GM19240 (cell line): ENCODE data around the gene AGBL5.

Experiments
- DNase-seq: peaks from one replicate; pipeline ENCODE4 v3.0.0; 2011; ENCODE audit warnings: low spot score; ENCODE audit not compliant: insufficient read length

AGBL5 gene

DNA sequence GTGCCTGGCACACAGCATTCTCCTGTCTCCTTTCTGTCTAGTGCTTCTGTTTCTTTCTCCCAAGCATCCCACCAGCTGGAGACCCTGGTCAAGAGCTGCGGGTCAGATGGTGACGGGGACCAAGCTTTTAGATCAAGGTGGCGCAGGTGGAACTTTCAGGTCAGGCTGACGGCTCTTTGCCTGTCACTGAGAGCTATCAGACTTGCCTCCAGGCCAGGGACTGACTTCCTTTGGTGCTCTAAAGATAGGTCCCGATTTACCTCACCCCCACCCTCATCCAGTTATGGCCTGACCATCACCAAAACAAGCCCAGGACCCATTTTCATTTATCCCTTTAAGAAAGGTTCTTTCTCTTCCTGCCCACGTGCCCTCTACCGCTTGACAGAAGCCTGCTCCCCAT is 25.8 kb downstream of the AGBL5 start:
- DNase-seq: no peak

GRCh38 chr2:27078267-27079194 is 27.1 kb downstream of the AGBL5 start, which contains the start of gene EMILIN1:
Gene EMILIN1 (plus strand): TSS chr2:27078615. CDS start chr2:27079066, 451 bp downstream.
- no peak for DNase-seq

- no peak for DNase-seq
Measured at GRCh38 chr2:27079233-27080139, 28.0 kb downstream of the AGBL5 start.

GRCh38 chr2:27080140-27080469 is 28.6 kb downstream of the AGBL5 start:
- no peak for DNase-seq

DNA sequence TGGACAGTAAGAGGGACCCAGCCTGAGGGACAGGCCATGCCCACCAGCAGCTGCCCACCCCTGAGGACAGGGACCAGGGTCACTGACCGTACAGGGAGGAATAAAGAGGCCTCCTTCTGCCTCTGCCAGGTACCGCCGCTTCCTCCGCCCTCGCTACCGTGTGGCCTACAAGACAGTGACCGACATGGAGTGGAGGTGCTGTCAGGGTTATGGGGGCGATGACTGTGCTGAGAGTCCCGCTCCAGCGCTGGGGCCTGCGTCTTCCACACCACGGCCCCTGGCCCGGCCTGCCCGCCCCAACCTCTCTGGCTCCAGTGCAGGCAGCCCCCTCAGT is 29.1 kb downstream of the AGBL5 start:
- DNase-seq: no peak

GRCh38 chr2:27081984-27082772 is 30.7 kb downstream of the AGBL5 start:
- no peak for DNase-seq

GRCh38 chr2:27082773-27083409 is 31.4 kb downstream of the AGBL5 start:
- DNase-seq: no peak

DNA sequence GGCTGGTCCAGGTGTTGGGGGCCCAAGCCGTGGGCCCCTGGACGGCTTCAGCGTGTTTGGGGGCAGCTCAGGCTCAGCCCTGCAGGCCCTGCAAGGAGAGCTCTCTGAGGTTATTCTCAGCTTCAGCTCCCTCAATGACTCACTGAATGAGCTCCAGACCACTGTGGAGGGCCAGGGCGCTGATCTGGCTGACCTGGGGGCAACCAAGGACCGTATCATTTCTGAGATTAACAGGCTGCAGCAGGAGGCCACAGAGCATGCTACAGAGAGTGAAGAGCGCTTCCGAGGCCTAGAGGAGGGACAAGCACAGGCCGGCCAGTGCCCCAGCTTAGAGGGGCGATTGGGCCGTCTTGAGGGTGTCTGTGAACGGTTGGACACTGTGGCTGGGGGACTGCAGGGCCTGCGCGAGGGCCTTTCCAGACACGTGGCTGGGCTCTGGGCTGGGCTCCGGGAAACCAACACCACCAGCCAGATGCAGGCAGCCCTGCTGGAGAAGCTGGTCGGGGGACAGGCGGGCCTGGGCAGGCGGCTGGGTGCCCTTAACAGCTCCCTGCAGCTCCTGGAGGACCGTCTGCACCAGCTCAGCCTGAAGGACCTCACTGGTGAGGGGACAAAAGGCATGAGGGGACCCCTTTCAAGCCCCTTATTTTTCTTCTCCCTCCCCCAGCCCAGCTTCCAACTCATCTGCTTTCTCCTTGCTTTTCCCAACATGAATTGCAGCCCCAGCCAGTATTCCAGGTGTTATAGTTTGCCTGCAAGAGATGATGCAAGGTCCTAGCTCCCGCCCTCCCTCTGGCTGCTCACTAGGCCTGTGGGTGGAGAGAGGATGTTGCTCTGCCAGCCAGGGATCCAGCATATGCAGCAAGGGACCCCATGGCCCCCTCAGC is 32.2 kb downstream of the AGBL5 start:
- no peak for DNase-seq

DNA sequence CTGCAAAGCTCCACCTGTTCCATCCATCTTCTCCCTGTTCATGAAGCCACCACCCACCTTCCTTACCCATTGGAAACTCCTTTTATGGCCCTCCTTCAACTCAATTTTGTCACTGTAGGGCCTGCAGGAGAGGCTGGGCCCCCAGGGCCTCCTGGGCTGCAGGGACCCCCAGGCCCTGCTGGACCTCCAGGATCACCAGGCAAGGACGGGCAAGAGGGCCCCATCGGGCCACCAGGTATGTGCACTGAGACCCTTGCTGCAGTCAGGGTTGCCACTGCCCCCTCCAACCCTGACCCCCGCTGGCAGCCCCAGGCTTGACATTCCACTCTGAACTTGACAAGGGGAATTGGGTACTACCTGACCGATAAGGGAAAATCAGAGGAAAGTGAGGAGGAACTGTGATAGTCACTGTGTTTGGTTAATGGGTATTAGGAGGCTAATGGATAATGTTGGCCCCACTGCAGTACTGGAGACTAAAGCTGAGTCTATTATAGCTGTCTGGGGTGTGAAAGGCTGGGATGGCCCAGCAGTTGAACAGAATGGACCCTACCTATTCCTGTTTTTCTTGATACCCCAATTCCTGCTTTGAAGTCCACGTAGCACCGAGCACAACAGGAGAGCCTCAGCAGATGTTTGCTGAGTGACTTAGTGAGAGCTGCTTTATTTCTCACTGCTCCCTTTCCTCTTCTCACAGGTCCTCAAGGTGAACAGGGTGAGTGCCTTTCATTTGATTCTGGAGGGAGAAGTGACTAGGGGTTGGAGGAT is 33.0 kb downstream of the AGBL5 start:
- no peak for DNase-seq

DNA sequence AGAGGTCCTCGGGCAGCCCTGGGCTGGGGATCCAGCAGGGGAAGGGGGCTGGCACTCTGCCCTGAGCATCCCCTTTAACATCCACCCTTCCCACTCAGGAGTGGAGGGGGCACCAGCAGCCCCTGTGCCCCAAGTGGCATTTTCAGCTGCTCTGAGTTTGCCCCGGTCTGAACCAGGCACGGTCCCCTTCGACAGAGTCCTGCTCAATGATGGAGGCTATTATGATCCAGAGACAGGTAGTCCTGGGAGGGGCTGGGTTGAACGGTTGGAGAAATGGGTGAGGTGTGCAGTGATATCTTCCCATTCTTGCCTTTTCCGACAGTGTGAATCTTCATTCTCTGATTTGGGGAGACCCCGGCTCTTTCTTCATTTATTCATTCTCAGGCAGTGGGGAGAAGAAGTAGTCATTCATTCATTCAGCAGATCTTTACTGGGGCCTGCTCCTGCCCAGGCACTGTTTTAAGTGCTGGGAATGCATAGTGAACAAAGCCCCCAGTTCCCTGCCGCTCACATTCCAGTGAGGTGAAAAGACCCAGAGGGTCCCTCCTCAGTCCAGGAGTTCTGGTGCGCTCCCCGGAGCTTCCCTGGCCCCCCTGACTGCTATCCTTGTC is 33.7 kb downstream of the AGBL5 start:
- no peak for DNase-seq

- no peak for DNase-seq
Measured at GRCh38 chr2:27085673-27086089, 34.2 kb downstream of the AGBL5 start.

DNA sequence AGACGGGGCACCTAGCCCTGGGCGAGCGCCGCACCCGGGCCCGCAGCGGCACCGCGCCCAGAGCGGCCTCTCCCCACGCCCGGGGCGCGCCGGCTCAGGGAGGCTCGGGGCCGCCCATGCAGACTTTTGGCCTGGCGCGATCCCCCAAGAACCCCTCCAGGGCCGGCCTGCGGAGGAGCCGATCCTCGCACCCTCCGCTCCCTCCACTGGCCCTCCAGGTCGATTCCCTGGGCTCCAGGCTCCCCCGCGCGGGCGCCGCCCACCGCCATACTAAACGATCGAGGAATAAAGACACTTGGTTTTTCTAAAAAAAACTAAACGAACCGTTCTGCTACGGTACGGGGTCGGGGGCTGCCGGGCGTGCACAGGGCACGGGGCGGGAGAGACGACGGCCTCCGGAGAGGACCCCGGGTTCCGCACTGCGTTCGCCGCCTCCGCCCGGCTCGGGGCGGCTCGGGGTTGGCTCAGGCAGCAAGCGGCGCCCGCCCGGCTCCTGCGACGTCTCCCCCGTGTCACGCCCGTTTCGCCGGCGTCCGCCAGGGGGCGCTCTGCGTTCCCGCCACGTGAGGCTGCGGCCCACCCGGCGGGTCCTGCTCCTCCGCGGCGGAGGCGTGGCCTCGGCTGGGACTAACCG is 34.7 kb downstream of the AGBL5 start:
- DNase-seq: peak; percentile 91

GRCh38 chr2:27086724-27087593 is 35.5 kb downstream of the AGBL5 start, which contains the start of gene KHK:
Gene KHK (plus strand): TSS chr2:27086772. CDS start chr2:27087260, 488 bp downstream.
- DNase-seq: peak; percentile 22

GRCh38 chr2:27087823-27088410 is 36.4 kb downstream of the AGBL5 start:
- DNase-seq: no peak

DNA sequence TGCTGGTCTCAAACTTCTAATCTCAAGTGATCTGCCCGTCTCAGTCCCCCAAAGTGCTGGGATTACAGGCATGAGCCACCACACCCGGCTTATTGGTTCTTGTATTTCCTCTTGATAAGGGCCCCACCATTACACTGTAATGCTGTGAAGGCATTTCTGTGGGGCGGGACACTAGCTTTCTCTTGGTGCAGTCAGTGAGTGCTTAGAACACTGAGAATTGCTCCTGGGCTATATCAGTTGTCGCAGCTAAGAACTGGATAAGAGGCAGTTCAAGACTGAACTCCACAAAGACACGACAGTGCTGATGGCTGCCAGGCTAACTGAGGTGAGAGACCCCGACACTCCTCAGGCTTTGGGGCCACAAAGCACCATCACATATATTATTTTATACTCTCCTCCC is 37.2 kb downstream of the AGBL5 start:
- DNase-seq: no peak

- no peak for DNase-seq
Measured at GRCh38 chr2:27089111-27089954, 37.9 kb downstream of the AGBL5 start.
